Heart left ventricle (tissue), 13 donors: ENCODE data around the gene TCEAL2.
"Not testable (repeated sequence)": the region's sequence is repeated elsewhere in the genome, so short reads cannot be mapped to it uniquely, and the experiment has no call there.

Source experiments
- CTCF ChIP-seq, 12 donors: fragments of 200-600 bp; sonication (generic) in 4 of 12; IDR thresholded peaks; one replicate each; pipeline versions ENCODE4 v1.5.0 to v1.8.0; 2018 to 2022; ENCODE audit warnings: antibody characterized with exemption in 12 of 12, mild to moderate bottlenecking in 5 of 12
- POLR2A ChIP-seq, 2 donors: fragments of 450-650 bp; IDR thresholded peaks; one replicate each; pipeline ENCODE4 v1.6.1; 2017; ENCODE audit warnings: antibody characterized with exemption in 2 of 2, mild to moderate bottlenecking in 2 of 2, moderate library complexity in 2 of 2
- donor health status: ischemic (EF 13 %, LVEDD 7.1; RV severe dilation, severe dysfunction).
- donor health status: DM: no; HTN: yes; CAD: no.
- donor health status: DM: no; HTN: no; CAD: no.
- donor health status: ischemic (EF 25% LVEDD 6.9; RV normal size, moderate dysfunction).
- donor health status: ischemic (EF 25% LVEDD 5.7; RV mildly dilated, moderate dysfunction).
- donor health status: ischemic (EF 35%, LVEDD 5.7; RV mildly dilated, moderate dysfunction).
- donor health status: nonischemic (EF 11% LVEDD 7.7; RV severe dilation, severe dysfunction).
- donor health status: DM: yes; HTN: yes; CAD: no.
- donor health status: PGD.
- donor health status: ischemic (EF 29% LVEDD 5.4; RV normal size, mild dysfunction).
- donor health status: nonischemic (EF 23%, LVEDD 6.1; RV moderate dilation, normal function).

- TF ChIP-seq POLR2A, CTCF (IDR thresholded peaks at IDR 0.05): not testable (repeated sequence)
These were observed at the start of gene TCEAL2 for GRCh38 chrX:102125436-102125835.
